Fibroblast of pulmonary artery (primary cell): ENCODE measurements around the gene OSBPL1A.
"Not testable (repeated sequence)": the region's sequence is repeated elsewhere in the genome, so short reads cannot be mapped to it uniquely, and the experiment has no call there.

Experiments used
- DNase-seq: peaks from one replicate; pipeline ENCODE4 v3.0.0-alpha.2; 2010; ENCODE audit warnings: low read depth
- H3K4me3 ChIP-seq: replicated peaks from 2 replicates; pipeline ENCODE4 v1.5.1; 2011; ENCODE audit warnings: low read depth, mild to moderate bottlenecking, control low read depth, low read length, moderate library complexity
- TF ChIP-seq, protein P1 (sequence below): IDR thresholded peaks from 2 replicates; pipeline ENCODE4 v1.5.1; 2011; ENCODE audit warnings: mild to moderate bottlenecking, control low read depth, low read length, inconsistent platforms; ENCODE audit errors: missing control alignments

Gene OSBPL1A

DNA sequence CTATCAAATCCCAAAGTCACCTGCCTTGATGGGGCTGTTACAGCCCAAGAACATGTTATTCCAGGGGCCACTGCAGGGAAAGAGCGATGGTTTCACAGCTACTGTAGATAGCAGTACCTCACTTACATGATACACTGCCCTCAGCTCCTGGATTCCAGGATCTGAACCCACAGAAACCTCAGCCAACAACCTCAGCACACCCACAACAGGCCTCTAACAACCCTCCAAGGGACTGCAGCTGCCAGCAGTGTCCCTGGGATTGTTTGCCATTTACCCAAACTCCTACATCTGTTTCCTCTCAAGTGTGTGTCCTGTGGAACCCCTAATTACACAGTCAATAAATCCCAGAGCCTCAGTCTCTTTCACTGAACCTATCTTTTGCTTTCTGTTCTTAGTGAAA, 28.2 kb downstream of the OSBPL1A start:
- TF ChIP-seq, protein P1, sequence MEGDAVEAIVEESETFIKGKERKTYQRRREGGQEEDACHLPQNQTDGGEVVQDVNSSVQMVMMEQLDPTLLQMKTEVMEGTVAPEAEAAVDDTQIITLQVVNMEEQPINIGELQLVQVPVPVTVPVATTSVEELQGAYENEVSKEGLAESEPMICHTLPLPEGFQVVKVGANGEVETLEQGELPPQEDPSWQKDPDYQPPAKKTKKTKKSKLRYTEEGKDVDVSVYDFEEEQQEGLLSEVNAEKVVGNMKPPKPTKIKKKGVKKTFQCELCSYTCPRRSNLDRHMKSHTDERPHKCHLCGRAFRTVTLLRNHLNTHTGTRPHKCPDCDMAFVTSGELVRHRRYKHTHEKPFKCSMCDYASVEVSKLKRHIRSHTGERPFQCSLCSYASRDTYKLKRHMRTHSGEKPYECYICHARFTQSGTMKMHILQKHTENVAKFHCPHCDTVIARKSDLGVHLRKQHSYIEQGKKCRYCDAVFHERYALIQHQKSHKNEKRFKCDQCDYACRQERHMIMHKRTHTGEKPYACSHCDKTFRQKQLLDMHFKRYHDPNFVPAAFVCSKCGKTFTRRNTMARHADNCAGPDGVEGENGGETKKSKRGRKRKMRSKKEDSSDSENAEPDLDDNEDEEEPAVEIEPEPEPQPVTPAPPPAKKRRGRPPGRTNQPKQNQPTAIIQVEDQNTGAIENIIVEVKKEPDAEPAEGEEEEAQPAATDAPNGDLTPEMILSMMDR: no peak
- H3K4me3 ChIP-seq: no peak overlapping the region
- DNase-seq: no peak

DNA sequence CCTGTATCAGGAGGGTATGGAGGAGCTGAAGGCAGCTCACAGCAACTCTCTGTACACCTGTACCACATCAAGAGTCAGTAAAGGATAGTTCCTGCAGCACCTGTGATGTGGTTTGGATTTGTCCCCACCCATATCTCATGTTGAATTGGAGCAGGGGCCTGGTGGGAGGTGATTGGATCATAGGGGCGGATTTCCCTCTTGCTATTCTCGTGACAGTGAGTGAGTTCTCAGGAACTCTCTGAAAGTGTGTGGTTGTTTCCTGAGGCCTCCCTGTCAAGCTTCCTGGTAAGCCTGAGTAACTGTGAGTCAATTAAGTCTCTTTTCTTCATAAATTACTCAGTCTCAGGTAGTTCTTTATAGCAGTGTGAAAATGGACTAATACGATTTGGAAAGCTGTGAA, 28.9 kb downstream of the OSBPL1A start:
- DNase-seq: no peak
- TF ChIP-seq, protein P1: no peak
- no peak overlapping the region for H3K4me3 ChIP-seq

DNA sequence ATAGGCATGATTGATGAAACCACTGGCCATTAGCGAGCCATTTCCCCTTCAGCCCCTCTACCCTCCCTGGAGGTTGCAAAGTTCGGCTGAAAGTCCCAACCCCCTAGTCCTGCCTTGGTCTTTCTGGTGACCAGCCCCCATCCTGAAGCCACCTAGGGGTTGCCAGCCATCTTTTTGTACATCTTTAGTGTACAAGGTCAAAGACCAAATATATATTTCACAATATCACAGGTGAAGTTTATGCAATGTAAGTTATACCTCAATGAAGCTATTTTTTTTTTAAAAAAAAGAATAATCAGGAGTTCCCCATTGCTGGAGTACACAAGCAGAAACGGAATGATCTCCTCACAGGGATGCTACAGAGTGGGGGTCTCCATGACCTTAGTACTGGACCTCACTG, 31.3 kb downstream of the OSBPL1A start:
- TF ChIP-seq, protein P1: no peak
- no peak overlapping the region for H3K4me3 ChIP-seq
- no peak for DNase-seq

DNA sequence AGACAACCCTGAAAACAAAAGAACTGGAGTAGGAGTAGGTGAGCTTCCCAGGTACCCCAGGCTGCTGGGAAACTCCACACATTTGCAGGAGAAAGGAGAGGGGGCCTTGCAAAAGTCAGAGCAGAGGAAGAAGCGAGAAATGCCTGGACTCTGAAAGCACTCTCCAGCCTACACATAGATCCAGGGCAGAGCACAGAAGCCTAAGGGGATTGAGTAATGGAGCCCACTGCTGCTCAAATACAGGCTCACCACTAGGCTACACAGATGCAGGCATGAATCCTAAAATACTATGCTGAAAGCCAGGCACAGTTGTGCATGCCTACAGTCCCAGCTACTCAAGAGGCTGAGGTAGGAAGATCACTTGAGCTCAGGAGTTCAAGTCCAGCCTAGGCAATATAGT, 33.4 kb downstream of the OSBPL1A start:
- no peak for DNase-seq
- H3K4me3 ChIP-seq: no peak overlapping the region
- TF ChIP-seq, protein P1: no peak

DNA sequence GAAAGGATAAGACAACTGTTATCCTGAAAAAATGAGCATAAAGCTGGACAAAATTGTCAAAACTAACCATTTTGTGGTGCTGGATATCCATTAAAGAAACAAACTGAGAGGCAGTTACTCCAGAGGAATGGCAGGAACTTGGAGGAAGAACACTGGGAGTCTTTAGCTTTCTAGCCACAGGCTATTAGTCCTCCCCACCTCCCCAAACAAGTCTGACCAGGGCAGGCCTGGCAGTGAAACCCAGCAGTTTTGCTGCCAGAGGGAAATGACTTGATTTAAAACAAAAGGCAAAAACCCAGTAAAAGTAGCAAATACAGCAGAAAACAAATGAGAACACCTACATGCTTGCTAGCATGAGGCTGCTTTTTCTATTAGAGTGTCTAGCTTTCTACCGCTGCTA, 34.9 kb downstream of the OSBPL1A start:
- no peak overlapping the region for H3K4me3 ChIP-seq
- no peak for DNase-seq
- TF ChIP-seq, protein P1: no peak

DNA sequence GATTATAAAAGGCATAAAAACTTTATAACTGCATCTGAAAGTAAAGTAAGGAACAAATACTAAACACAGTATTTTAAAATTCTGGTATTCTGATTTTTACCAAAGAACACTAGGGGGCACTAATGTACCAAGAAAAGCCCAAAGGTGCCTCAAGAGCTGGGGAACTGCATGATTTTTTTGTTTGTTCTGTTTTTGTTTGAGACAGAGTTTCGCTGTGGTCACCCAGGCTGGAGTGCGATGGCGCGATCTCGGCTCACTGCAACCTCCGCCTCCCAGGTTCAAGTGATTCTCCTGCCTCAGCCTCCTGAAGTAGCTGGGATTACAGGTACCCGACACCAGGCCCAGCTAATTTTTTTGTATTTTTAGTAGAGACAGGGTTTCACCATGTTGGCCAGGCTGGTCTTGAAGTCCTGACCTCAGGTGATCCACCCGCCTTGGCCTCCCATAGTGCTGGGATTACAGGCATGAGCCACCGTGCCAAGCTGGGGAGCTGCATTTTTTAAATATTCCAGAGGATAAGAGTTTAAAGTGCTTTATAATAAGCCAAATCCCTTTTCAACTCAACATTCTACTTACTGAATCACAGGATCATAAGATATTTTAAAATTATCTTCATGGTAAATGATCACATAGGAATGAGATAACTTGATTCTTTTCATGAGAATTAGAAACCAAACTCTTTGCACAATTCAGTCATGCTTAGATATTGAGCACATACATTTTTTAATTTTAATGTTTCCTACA, 37.7 kb downstream of the OSBPL1A start:
- H3K4me3 ChIP-seq: not testable (repeated sequence)
- DNase-seq: peak; percentile 75
- TF ChIP-seq, protein P1: peak; percentile 58

DNA sequence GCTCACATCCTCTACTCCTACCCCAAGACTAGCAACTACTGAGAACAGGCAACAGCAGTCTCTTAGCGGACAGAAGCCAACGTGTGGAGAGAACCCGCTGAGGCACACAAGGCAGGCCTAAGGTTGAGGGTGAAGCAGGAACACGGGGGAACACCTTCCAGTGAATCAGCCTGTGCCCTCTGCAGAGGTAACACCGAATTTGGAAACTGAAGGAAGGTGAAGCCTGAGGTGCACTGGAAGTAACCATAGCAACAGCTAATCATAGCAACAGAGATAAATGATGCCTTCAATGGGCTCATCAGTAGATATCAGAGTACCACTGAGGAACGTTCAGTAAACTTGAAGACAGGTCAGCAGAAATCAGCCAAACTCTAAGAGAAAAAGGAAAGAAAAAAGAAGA, 43.3 kb downstream of the OSBPL1A start:
- TF ChIP-seq, protein P1: no peak
- no peak for DNase-seq
- H3K4me3 ChIP-seq: no peak overlapping the region
